Fibroblast of gingiva (primary cell): ENCODE results near the gene SLC29A1.
A peak's percentile ranks its signal among the peaks of the same experiment; 100 is the strongest.

Experiments
- DNase-seq: peaks from one replicate; pipeline ENCODE4 v3.0.0-alpha.2; 2011; ENCODE audit warnings: low read depth

SLC29A1 gene

GRCh38 chr6:44255105-44255808, 31.9 kb downstream of the SLC29A1 start:
- no peak for DNase-seq

- no peak for DNase-seq
Measured at GRCh38 chr6:44255871-44256774, 32.7 kb downstream of the SLC29A1 start.

DNA sequence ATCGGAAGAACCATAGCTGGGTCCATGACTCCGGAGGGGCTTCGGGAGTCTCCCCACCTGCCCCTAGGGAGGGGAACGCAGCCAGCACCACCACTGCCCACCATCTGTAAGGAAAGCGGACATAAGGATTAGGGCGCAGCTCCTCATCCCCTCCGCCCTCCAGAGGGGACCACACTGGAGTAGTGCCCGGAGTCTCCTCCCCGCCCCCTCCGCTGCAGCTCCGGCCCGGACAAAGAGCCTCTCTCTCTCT, 33.3 kb downstream of the SLC29A1 start:
- DNase-seq: no peak

DNA sequence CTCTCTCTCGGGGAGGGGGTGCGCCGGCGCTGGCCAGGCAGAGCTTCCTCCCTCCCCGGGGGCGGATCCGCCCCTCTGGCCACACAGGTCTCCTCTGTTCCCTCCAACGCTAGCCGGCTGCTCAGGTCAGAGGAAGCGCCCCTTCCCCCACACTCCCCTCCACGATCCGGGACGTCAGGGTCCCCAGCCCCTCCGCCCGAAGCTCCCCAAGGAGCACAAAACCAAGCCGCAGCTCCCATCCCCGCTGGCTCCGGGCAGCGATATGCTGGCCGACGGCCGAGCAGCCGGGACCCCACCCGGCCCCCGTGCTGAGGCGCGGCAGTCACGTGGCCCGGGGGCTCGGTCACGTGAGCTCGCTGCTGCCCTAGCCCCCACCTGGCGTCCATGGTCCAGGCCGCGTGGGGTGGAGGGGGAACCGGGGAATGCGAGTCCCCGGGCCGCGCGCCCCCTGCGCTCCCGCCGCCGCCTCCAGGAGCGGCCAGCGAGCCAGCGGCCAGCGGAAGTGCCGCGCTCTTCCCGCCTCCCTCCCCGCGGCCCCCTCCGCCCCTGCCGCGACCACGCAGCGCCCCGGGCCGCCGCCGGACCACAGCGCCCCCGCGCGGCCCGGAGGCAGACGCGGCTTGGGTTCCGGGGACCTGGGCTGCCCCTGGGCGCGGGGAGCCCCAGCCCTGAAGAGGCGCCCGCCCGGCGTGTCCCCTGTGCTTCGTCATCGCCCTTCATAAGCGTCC, 33.8 kb downstream of the SLC29A1 start, which contains the start of gene SLC35B2:
Gene SLC35B2, minus strand, starts transcription at position 504 of the 728 bp plus-strand sequence. Its CDS starts 118 bp downstream, at position 386.
- DNase-seq: peak; percentile 73

DNA sequence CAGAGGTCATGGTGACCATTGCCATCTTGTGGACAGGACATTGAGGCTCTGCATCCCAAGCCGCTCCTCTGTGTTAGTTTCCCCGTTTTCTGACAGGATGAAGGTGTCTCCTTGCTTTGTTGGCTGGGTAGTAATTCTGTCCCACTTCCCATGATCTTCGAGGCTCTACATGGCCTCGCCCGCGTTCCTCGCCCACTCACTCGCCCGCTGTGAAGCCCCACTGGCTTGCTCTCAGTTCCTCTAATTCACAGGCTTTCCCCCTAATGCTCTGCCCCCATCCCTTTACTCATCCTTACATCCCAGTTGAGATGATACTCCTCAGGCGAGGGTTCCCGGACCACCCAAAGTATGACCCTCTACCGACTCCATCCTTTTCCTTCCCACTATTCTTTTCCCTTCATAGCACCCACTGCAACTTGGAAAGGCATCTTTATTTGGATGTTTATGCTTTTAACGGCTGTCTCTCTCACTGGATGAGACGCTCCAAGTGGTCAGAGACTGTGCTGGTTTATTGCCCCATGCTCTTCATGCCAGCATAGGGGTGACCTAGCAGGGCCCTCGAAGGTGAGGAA, 34.4 kb downstream of the SLC29A1 start:
- no peak for DNase-seq

DNA sequence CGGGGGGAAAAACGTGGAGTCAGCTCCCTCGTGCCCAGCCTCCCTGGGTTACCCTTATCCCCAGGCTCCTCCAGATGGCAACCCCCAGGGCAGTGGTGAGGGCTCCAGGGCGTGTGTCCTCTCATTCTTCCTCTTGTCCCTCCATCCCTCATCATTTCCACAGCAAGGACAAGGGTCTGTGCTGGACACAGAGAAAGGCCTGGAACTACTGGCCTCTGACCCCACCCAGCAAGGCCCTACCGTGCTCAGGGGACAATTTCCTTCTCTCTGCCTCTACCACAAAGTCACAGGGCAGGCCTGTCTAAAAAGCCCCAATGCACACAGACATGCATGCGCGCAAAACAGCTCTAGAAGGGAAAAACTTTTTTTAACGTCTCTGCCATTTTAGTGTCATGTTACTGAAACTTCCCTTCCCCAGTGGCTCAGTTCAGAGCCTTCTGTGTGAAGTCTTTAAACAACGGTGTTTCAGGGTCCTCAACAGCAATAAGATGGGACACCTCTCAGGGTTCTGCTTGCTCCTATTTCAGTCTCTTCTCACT, 35.0 kb downstream of the SLC29A1 start:
- no peak for DNase-seq

GRCh38 chr6:44258921-44259320, 35.5 kb downstream of the SLC29A1 start:
- DNase-seq: no peak

- DNase-seq: no peak
Measured at GRCh38 chr6:44260011-44260410, 36.6 kb downstream of the SLC29A1 start.

DNA sequence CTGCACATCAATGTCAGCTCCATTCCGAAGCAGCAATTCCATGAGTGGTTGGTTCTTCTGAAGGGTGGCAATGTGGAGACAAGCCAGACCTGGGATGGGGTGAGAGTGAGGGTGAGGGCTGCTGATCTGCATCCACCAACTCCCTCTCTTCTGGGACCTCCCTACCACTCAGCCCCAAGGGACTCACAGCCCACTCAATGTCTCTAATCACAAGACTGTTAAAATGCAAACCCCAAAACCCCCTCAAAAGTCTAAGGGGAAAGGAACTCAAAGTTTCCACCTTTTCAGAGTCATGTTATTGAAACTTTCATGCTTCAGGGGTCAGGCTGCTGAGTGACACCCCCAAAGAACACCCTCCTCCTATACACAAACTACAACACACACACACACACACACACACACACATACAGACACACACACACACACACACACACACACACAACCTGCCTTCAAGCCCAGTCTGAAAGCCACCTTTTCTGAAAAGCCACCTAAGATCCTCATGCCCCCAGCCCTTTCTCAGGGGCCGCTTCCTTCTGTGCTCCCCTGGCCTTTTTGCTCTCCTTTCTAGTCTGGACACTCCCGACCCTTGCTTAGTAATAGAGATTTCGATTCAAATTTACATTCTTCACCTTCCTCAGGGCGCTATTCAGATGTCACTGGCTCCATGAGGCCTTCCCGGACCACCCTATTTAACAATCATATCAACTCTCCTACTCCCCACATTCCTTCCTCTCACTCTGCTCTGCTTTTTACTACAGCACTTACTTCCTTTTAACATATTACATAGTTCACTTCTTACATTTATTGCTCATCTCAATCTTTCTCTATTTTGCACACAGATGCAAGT, 37.3 kb downstream of the SLC29A1 start:
- no peak for DNase-seq

GRCh38 chr6:44261581-44261980, 38.2 kb downstream of the SLC29A1 start:
- DNase-seq: no peak

- no peak for DNase-seq
Measured at GRCh38 chr6:44262467-44263353, 39.3 kb downstream of the SLC29A1 start.

DNA sequence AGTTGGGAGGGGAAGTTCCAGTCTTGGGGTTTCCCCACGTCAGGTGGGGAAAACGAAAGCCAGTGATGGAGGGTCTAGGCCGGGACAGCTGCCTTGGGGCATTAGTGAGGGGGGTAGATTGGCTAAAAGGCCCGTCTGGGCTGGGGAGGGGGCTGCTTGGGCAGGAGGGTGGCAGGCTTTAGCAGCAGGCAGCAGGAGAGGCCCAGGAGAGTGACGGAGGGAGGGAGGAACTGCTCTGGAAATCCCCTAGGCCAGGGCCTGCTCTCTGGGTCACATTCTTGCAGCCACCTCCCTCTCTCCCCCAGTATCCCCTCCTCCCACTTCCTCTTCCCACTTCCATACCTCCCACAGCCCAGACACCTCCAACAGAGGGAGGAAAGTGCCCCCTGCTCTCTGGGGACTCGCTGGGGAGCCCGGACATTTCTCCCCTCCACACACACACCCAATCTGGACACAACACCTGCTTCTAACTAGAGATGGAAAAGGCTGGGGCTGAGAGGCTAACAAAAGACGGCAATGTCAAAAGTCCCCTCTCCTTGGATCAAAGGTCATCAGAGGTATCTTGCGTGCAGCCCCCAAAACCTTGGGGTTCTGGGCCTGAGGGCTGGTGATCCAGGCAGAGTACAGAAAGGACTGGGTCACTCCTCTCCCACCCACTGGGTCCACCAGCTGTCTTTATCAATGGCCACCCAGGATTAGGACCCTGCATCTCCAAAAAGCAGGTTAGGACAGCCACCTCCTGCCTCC, 40.1 kb downstream of the SLC29A1 start:
- DNase-seq: no peak

- DNase-seq: no peak
Measured at GRCh38 chr6:44264154-44265006, 41.0 kb downstream of the SLC29A1 start.

DNA sequence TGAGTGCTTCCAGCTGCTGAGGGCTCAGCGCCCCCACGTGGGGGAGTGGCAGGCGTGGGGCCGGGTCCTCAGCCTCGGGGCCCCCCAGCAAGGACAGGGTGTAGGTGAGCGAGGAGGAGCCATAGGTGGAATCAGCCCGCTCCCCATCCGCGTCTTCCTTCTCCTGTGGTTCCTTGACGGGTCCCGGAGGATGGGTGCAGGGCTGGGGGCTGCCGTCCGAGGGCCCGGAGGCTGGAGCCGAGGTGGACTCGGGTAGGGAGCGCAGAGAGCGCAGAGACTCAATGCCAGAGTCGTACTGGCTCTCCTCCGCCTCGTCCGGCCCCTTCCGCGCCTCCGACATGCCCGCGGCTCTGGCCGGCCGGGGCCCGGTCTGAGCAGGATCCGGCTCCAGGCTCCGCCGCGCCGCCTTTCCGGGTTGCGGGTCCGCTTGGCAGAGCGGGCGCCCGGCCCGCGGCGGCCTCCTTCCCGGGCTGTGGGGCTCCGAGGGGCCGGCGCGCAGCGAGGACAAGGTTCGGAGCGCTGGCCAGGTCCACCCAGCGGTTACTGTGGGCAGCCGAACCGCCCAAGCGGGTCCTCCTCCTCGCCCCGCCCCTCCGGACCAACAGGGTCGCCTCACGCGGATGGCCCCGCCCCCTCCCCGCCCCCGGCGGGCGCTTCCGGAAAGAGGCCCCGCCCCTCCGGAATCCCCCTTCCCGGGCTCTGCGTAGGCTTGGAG, 41.8 kb downstream of the SLC29A1 start, which contains the start of gene NFKBIE:
Gene NFKBIE, minus strand, starts transcription at position 545 of the 715 bp plus-strand sequence. Its CDS starts 205 bp downstream, at position 340.
- DNase-seq: peak; percentile 87

DNA sequence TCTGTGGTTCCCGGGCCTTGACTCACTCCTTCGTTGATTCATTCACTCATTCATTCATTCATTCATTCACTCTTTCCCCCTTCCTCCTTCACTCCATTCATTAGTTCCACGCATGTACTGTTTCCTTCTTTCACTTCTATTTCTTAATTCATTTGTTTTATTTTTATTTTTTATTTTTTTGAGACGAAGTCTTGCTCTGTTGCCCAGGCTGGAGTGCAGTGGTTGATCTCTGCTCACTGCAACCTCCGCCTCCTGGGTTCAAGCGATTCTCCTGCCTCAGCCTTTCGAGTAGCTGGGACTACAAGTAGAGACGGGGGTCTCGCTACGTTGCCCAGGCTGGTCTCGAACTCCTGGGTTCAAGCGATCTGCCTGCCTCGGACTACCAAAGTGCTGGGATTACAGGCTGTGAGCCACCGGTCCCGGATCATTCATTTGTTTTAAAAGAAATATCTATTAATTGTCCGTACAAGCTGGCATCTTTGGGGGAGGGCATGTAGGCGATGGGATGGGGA, 42.4 kb downstream of the SLC29A1 start:
- DNase-seq: no peak

GRCh38 chr6:44266347-44266746, 43.0 kb downstream of the SLC29A1 start:
- DNase-seq: no peak

DNA sequence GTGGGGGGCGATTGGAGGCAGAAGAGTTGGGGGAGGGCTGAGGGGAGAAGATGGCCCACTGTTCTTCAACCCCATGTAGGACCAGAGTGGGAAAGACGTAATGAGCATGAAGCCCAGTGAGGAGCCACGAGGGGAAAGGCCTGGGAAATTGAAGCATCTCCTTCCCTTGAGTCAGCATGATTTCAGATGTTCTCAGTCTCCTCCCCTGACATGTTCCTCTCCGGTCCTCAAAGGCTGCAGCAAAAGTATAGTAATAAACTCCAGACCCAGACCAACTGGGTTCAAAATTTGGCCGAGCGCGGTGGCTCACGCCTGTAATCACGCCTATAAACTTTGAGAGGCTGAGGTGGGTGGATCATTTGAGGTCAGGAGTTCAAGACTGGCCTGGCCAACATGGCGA, 43.9 kb downstream of the SLC29A1 start:
- no peak for DNase-seq
